ENCODE results near the gene H1-8.

H1-8 gene

DNA sequence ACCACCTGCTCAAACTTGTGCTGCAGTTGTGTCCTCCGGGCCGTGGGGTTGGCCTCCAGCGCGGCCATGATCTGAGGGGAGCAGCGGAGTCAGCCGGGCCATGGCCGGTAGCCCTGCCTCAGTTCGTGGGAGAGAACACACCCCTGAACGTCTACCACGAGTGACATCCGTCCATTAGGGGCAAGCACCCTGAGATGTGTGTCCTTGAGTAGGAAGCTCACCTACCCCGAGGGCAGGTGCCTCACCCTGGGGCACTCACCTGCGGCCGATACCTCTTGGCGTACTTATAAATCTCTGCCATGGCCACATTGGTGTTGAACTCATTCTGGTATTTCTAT lies 13.4 kb downstream of the H1-8 start:
- no peak overlapping the region for H3K4me2 ChIP-seq (ENCODE audit: low read length)
- H3K9ac ChIP-seq (ENCODE audit: low read length), result no peak overlapping the region
- H3K23ac ChIP-seq (ENCODE audit: low read length), result no peak overlapping the region
- no peak overlapping the region for H3K4ac ChIP-seq (ENCODE audit: low read depth, low read length)
- H3K79me1 ChIP-seq (ENCODE audit: low read length), result no peaks in the 10 kb centered on the region
- no peak overlapping the region for H4K8ac ChIP-seq (ENCODE audit: low read depth, low read length)
- WGBS (ENCODE audit: extremely low coverage, insufficient coverage, low lambda C conversion rate), result no CpG with 5 or more reads among the region's 15 CpGs
- H3K56ac ChIP-seq (ENCODE audit: low read length), result no peak overlapping the region
- no peak for DNase-seq
- H2BK5ac ChIP-seq (ENCODE audit: low read length), result no peak overlapping the region
- no peak overlapping the region for H3K4me3 ChIP-seq (ENCODE audit: low read length)
- H3K27me3 ChIP-seq (ENCODE audit: insufficient read depth, low read length, poor library complexity), result no peaks in the 10 kb centered on the region
- peaks cover 4% of the 10 kb centered on the region for H3K36me3 ChIP-seq (ENCODE audit: control insufficient read depth, insufficient read depth, low read length)
- H3K18ac ChIP-seq (ENCODE audit: low read length), result no peak overlapping the region
- no peak overlapping the region for H2AK5ac ChIP-seq (ENCODE audit: low read length)
- H2BK120ac ChIP-seq (ENCODE audit: low read depth, low read length), result no peak overlapping the region
- no peak overlapping the region for H3K27ac ChIP-seq (ENCODE audit: low read depth, low read length)
- no peak overlapping the region for H2BK15ac ChIP-seq (replicated peaks; ENCODE audit: low read depth)
- no peak overlapping the region for H4K5ac ChIP-seq (ENCODE audit: low read length)
- peaks cover 8% of the 10 kb centered on the region for H3K4me1 ChIP-seq (ENCODE audit: control insufficient read depth, low read depth, low read length)
- H3K79me2 ChIP-seq (ENCODE audit: control insufficient read depth, insufficient read depth, low read length), result no peaks in the 10 kb centered on the region

DNA sequence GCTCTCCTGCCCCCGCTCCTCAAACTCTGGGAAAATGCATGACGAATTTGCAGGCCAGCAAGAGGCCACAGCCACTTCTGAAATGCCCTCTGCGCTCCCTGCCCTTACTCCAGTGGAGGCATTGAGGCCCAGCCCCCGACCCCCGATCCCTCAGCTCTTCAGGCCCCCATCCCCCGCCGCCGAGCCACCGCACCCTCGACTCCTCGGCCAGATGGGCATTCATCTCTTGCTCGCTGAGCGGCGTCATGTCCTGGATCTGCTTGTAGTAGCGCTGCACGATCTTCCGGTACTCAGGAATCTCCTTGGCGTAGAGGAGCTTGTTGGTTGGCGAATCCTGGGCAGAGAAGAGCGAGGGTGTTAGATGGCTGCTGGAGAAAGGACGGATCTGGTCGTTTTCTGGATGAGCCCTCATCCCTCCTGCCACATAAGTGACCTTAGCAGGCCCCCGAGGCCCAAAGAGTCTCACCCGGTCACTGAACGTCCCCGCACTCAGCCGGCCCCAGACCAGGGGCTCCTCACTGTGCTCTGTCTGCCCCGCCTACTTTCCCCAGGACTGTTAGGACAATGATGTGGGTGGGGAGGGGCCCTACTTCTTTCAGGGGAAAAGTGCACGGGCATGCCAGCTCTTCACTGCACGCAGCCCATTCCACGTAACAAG lies 14.0 kb downstream of the H1-8 start:
- Histone ChIP-seq H3K79me2 (ENCODE audit: control insufficient read depth, insufficient read depth, low read length) (no peaks in the 10 kb centered on the region), H3K23ac (ENCODE audit: low read length) (no peak overlapping the region), H2BK15ac (replicated peaks; ENCODE audit: low read depth) (no peak overlapping the region), H2BK120ac (ENCODE audit: low read depth, low read length) (no peak overlapping the region), H3K27me3 (ENCODE audit: insufficient read depth, low read length, poor library complexity) (no peaks in the 10 kb centered on the region), H3K36me3 (ENCODE audit: control insufficient read depth, insufficient read depth, low read length) (peaks cover 4% of the 10 kb centered on the region), H3K9ac (ENCODE audit: low read length) (no peak overlapping the region), H3K79me1 (ENCODE audit: low read length) (no peaks in the 10 kb centered on the region), H3K27ac (ENCODE audit: low read depth, low read length) (no peak overlapping the region), H4K5ac (ENCODE audit: low read length) (no peak overlapping the region), H2AK5ac (ENCODE audit: low read length) (no peak overlapping the region), H3K4me3 (ENCODE audit: low read length) (no peak overlapping the region), H4K8ac (ENCODE audit: low read depth, low read length) (no peak overlapping the region), H3K18ac (ENCODE audit: low read length) (no peak overlapping the region), H3K56ac (ENCODE audit: low read length) (no peak overlapping the region), H3K4ac (ENCODE audit: low read depth, low read length) (no peak overlapping the region), H3K4me1 (ENCODE audit: control insufficient read depth, low read depth, low read length) (peaks cover 8% of the 10 kb centered on the region), H3K4me2 (ENCODE audit: low read length) (no peak overlapping the region), H2BK5ac (ENCODE audit: low read length) (no peak overlapping the region)
- WGBS (ENCODE audit: extremely low coverage, insufficient coverage, low lambda C conversion rate), result no CpG with 5 or more reads among the region's 31 CpGs
- DNase-seq, result no peak

DNA sequence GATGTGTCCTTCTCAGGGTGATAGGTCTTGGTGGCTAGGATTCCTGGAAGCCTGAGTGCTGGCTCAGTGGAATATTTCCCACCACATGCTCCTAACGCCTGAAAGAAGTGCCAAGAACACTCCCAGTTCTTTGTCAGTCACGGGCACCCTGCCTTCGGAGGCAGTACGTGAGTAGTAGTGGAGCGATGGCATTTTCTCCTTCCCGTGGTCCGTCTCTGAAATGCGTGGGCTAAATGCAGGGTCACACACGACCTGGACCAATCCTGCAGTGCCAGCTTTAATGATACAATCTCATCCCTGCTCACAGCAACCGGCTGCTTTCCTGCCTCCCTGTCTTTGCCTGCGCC lies 14.5 kb downstream of the H1-8 start:
- WGBS (ENCODE audit: extremely low coverage, insufficient coverage, low lambda C conversion rate), result no CpG with 5 or more reads among the region's 11 CpGs
- H3K4me3 ChIP-seq (ENCODE audit: low read length), result no peak overlapping the region
- H2AK5ac ChIP-seq (ENCODE audit: low read length), result no peak overlapping the region
- no peak overlapping the region for H2BK120ac ChIP-seq (ENCODE audit: low read depth, low read length)
- DNase-seq, result no peak
- H3K4me2 ChIP-seq (ENCODE audit: low read length), result no peak overlapping the region
- H3K27me3 ChIP-seq (ENCODE audit: insufficient read depth, low read length, poor library complexity), result no peaks in the 10 kb centered on the region
- no peak overlapping the region for H3K27ac ChIP-seq (ENCODE audit: low read depth, low read length)
- H3K9ac ChIP-seq (ENCODE audit: low read length), result no peak overlapping the region
- H3K4ac ChIP-seq (ENCODE audit: low read depth, low read length), result no peak overlapping the region
- H3K79me1 ChIP-seq (ENCODE audit: low read length), result no peaks in the 10 kb centered on the region
- H4K5ac ChIP-seq (ENCODE audit: low read length), result no peak overlapping the region
- H3K18ac ChIP-seq (ENCODE audit: low read length), result no peak overlapping the region
- H3K4me1 ChIP-seq (ENCODE audit: control insufficient read depth, low read depth, low read length), result peaks cover 6% of the 10 kb centered on the region
- H3K23ac ChIP-seq (ENCODE audit: low read length), result no peak overlapping the region
- H2BK15ac ChIP-seq (replicated peaks; ENCODE audit: low read depth), result no peak overlapping the region
- H2BK5ac ChIP-seq (ENCODE audit: low read length), result no peak overlapping the region
- peaks cover 4% of the 10 kb centered on the region for H3K36me3 ChIP-seq (ENCODE audit: control insufficient read depth, insufficient read depth, low read length)
- H3K56ac ChIP-seq (ENCODE audit: low read length), result no peak overlapping the region
- no peaks in the 10 kb centered on the region for H3K79me2 ChIP-seq (ENCODE audit: control insufficient read depth, insufficient read depth, low read length)
- no peak overlapping the region for H4K8ac ChIP-seq (ENCODE audit: low read depth, low read length)

DNA sequence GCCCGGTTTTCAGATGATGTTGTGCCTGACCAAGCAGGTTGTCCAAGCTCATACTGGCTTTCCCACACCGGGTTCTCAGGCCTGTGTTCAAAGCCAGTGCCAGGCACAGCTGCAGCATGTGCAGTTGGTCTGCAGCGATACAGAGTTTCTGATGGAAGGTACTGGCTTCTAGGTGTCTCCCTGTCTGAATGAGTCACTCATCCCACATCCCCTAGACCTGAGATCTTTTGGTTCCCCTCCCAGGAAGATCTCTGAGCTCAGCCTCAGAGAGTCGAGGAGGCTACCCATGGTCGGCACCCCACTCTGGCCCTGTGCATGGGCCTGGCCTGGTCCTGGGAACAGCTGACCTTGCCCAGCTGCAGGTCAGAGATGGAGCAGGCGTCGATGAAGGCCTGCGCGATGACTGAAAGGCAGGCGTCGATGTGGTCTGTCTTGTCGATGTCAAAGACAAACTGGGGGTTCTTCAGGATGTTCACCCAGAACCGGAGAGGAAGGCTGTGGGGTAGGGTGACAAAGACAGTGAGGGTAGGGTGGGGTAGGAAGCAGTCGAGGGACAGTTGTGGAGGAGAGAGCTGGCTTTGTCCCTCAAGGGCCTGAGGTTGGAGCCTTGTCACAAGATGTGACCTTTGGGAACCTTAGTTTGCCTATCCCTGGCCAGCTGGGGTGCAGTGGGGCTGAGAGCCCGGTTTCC lies 15.3 kb downstream of the H1-8 start:
- WGBS (ENCODE audit: extremely low coverage, insufficient coverage, low lambda C conversion rate), result no CpG with 5 or more reads among the region's 15 CpGs

DNA sequence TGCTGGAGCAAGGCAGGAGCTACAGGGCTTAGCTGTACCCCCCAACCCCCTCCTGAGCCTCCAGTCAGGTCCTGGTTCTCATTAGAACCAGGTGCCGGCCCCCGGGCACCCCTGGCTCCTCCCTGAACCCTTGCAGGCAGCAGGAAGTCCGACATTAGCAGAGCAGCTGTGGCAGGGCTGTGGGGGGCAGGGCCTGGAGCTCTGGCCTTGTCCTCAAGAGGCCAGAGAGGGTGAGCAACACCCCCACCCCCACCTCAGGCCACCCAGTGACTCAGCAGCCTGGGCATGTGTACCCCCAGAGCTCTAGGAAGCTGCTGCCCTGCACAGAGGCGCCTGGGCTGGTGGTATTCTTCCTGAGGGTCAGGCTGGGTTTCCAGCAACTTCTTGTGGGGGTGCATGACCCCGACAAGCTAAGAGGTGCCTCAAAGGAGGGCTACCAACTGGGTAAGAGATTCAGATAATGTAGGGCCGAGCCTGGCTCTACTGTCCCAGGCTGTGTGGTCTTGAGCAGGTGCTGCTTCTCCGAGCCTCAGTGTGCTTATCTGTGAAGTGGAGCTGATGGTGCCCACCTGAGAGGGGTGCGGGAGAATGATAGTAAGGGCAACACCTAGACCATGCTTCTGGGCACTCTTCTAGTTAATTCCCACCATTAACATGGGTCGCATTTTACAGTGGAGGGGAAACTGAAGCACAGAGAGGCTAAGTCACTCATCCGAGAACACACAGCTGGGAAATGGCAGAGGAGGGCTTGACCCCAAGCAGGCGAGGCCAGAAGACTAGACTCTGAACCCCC lies 16.0 kb downstream of the H1-8 start:
- Histone ChIP-seq H3K27me3 (ENCODE audit: insufficient read depth, low read length, poor library complexity) (no peaks in the 10 kb centered on the region), H3K56ac (ENCODE audit: low read length) (no peak overlapping the region), H2BK5ac (ENCODE audit: low read length) (no peak overlapping the region), H3K79me2 (ENCODE audit: control insufficient read depth, insufficient read depth, low read length) (no peaks in the 10 kb centered on the region), H3K36me3 (ENCODE audit: control insufficient read depth, insufficient read depth, low read length) (peaks cover 4% of the 10 kb centered on the region), H2BK120ac (ENCODE audit: low read depth, low read length) (no peak overlapping the region), H3K4me3 (ENCODE audit: low read length) (no peak overlapping the region), H2BK15ac (replicated peaks; ENCODE audit: low read depth) (no peak overlapping the region), H3K18ac (ENCODE audit: low read length) (no peak overlapping the region), H3K79me1 (ENCODE audit: low read length) (no peaks in the 10 kb centered on the region), H3K4me2 (ENCODE audit: low read length) (no peak overlapping the region), H3K4ac (ENCODE audit: low read depth, low read length) (no peak overlapping the region), H3K9ac (ENCODE audit: low read length) (no peak overlapping the region), H4K5ac (ENCODE audit: low read length) (no peak overlapping the region), H2AK5ac (ENCODE audit: low read length) (no peak overlapping the region), H4K8ac (ENCODE audit: low read depth, low read length) (no peak overlapping the region), H3K23ac (ENCODE audit: low read length) (no peak overlapping the region), H3K27ac (ENCODE audit: low read depth, low read length) (no peak overlapping the region), H3K4me1 (ENCODE audit: control insufficient read depth, low read depth, low read length) (no peaks in the 10 kb centered on the region)
- no CpG with 5 or more reads among the region's 11 CpGs for WGBS (ENCODE audit: extremely low coverage, insufficient coverage, low lambda C conversion rate)
- DNase-seq, result peak; percentile 36

More for the DNA sequence above, 15.3 kb downstream of the H1-8 start:
- no peak overlapping the region for H2BK120ac ChIP-seq (ENCODE audit: low read depth, low read length)
- no peak overlapping the region for H4K8ac ChIP-seq (ENCODE audit: low read depth, low read length)
- H3K4ac ChIP-seq (ENCODE audit: low read depth, low read length), result no peak overlapping the region
- no peak overlapping the region for H3K56ac ChIP-seq (ENCODE audit: low read length)
- H3K4me3 ChIP-seq (ENCODE audit: low read length), result no peak overlapping the region
- H2BK5ac ChIP-seq (ENCODE audit: low read length), result no peak overlapping the region
- H3K36me3 ChIP-seq (ENCODE audit: control insufficient read depth, insufficient read depth, low read length), result peaks cover 4% of the 10 kb centered on the region
- no peak for DNase-seq
- no peak overlapping the region for H2AK5ac ChIP-seq (ENCODE audit: low read length)
- H3K23ac ChIP-seq (ENCODE audit: low read length), result no peak overlapping the region
- H2BK15ac ChIP-seq (replicated peaks; ENCODE audit: low read depth), result no peak overlapping the region
- H3K18ac ChIP-seq (ENCODE audit: low read length), result no peak overlapping the region
- no peak overlapping the region for H3K4me2 ChIP-seq (ENCODE audit: low read length)
- no peaks in the 10 kb centered on the region for H3K79me1 ChIP-seq (ENCODE audit: low read length)
- H3K9ac ChIP-seq (ENCODE audit: low read length), result no peak overlapping the region
- H3K4me1 ChIP-seq (ENCODE audit: control insufficient read depth, low read depth, low read length), result peaks cover under 1% of the 10 kb centered on the region
- H4K5ac ChIP-seq (ENCODE audit: low read length), result no peak overlapping the region
- H3K27ac ChIP-seq (ENCODE audit: low read depth, low read length), result no peak overlapping the region
- no peaks in the 10 kb centered on the region for H3K27me3 ChIP-seq (ENCODE audit: insufficient read depth, low read length, poor library complexity)
- no peaks in the 10 kb centered on the region for H3K79me2 ChIP-seq (ENCODE audit: control insufficient read depth, insufficient read depth, low read length)
